ENCODE measurements around the gene KLHL29.

- TF ChIP-seq TAF1 (IDR thresholded peaks at IDR 0.05; ENCODE audit: low read depth) (no peak), YY1 (IDR thresholded peaks at IDR 0.05; ENCODE audit: low read depth) (no peak), CEBPB (IDR thresholded peaks at IDR 0.05) (no peak), RAD21 (IDR thresholded peaks at IDR 0.05; ENCODE audit: low read depth) (no peak), FOXM1 (IDR thresholded peaks at IDR 0.05; ENCODE audit: borderline replicate concordance, low read depth) (no peak), EP300 (IDR thresholded peaks at IDR 0.05; ENCODE audit: borderline replicate concordance) (no peak)
- TF ChIP-seq, protein P1, sequence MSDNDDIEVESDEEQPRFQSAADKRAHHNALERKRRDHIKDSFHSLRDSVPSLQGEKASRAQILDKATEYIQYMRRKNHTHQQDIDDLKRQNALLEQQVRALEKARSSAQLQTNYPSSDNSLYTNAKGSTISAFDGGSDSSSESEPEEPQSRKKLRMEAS (IDR thresholded peaks at IDR 0.05), result no peak
These were observed 158.3 kb downstream of the KLHL29 start for GRCh38 chr2:23543302-23543701.

All from Ishikawa (cell line).